Aorta (tissue), 5 donors: ENCODE results near the gene CAVIN2. TPM values are rescaled to one million over a fixed set of nuclear protein-coding genes. Genes with fewer than 3 reads are reported as not detected.
A peak's percentile ranks its signal among the peaks of the same experiment; 100 is the strongest.

Source experiments
- ATAC-seq: fragments of 200-7000 bp; cut with Tn5 transposase; one replicate; pipeline ENCODE4 v1.9.1; 2022; ENCODE audit warnings: moderate library complexity; ENCODE audit not compliant: low FRiP score
- DNase-seq, 2 donors: peaks; one replicate each; pipeline ENCODE4 v3.0.0-alpha.2; 2020
- H3K27ac ChIP-seq, 2 donors: one replicate each; pipeline ENCODE4 v1.5.1; 2013; ENCODE audit warnings: low read length in 2 of 2, mild to moderate bottlenecking in 2 of 2, moderate library complexity in 2 of 2, control low read depth in 1 of 2, inconsistent platforms in 1 of 2, low read depth in 1 of 2
- H3K27me3 ChIP-seq, 2 donors: one replicate each; pipeline ENCODE4 v1.6.1; 2013; ENCODE audit warnings: control low read depth in 1 of 2, low read length in 1 of 2, mild to moderate bottlenecking in 1 of 2, moderate library complexity in 1 of 2; ENCODE audit not compliant: insufficient read depth in 2 of 2, control insufficient read depth in 1 of 2
- H3K36me3 ChIP-seq, 2 donors: one replicate each; pipeline ENCODE4 v1.6.1; 2013; ENCODE audit warnings: control low read depth in 1 of 2, low read length in 1 of 2, mild to moderate bottlenecking in 1 of 2; ENCODE audit not compliant: insufficient read depth in 2 of 2, control insufficient read depth in 1 of 2
- H3K4me1 ChIP-seq, 2 donors: one replicate each; pipeline ENCODE4 v1.6.1; 2013; ENCODE audit warnings: low read length in 2 of 2, control low read depth in 1 of 2, mild to moderate bottlenecking in 1 of 2, moderate library complexity in 1 of 2; ENCODE audit not compliant: insufficient read depth in 2 of 2, control insufficient read depth in 1 of 2
- H3K4me3 ChIP-seq, 2 donors: one replicate each; pipeline ENCODE4 v1.5.1; 2013; ENCODE audit warnings: low read length in 2 of 2, control low read depth in 1 of 2, mild to moderate bottlenecking in 1 of 2
- H3K9me3 ChIP-seq: one replicate; pipeline ENCODE4 v1.6.1; 2013; ENCODE audit warnings: mild to moderate bottlenecking, low read length; ENCODE audit not compliant: control insufficient read depth
- WGBS, 2 donors: extraction: QIAGEN DNeasy Blood & Tissue Kit; methylation state at CpG; one replicate each; pipeline ENCODE4 v1.1.7; 2013; 5-methylcytosine and 5-hydroxymethylcytosine counted together
- intact Hi-C, 2 donors: fragments of 100-400 bp; cut with DNase I; formaldehyde crosslinking; loops; one replicate each; pipeline versions ENCODE4 v1.14.2 to v1.15.0; 2022
- polyA plus RNA-seq, 2 donors: library from polyadenylated mRNA; stranded (reverse); fragments of 200-250 nt; gene quantifications; one replicate each; pipeline ENCODE4 v1.2.3, GENCODE V29; 2013
- total RNA-seq, 2 donors: library from RNA; stranded (reverse); fragmentation: NEBNext Ultra II Directional; extraction: Animal tissue kit (Norgen Biotek cat#: 25700); gene quantifications; one replicate each; pipeline ENCODE4 v1.2.1, GENCODE V29; 2021
- donor health status: healthy with polysubstance abuse.
- donor health status: Bipolar disorder and iron deficiency.
- donor health status: DM: no; HTN: no; CAD: no.
- donor health status: DM: no; HTN: no; CAD: no.
- donor health status: DM: yes; HTN: yes; CAD: no.

CAVIN2 gene
- total and polyA plus RNA-seq, 4 donors, result 3.0 to 37.8 (median 14.5) TPM

DNA sequence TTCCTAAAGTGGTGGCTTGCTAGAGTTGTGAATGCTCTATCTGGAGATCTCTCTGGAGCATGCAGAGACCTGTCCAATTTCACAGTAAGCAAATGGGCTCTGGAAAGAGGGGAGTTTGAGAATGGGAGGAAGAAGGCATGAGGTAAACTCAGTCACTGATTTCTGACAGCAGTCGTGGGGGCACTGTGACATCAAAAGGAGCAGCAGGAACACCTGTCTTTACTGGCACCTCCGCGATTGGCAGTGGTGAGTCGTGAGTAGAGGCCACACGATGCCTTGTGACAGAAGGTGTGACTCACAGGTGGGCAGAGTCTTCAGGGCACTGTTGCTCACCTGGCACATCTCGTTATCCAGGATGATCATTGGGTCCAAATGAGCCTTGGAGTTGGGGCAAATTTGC lies 38.8 kb upstream of the CAVIN2 start:
- intact Hi-C loops, result no loop called here
- WGBS, 2 donors, result 93 to 99% methylated on average over 6 of the region's 6 CpGs
- no peak for DNase-seq
- no peak for ATAC-seq
- no peaks in the 10 kb centered on the region for H3K9me3 ChIP-seq
- no peaks in the 10 kb centered on the region for H3K36me3 ChIP-seq
- no peaks in the 10 kb centered on the region for H3K27me3 ChIP-seq
- H3K27ac ChIP-seq, result no peak overlapping the region
- H3K4me3 ChIP-seq, result no peak overlapping the region
- H3K4me1 ChIP-seq, result no peaks in the 10 kb centered on the region

DNA sequence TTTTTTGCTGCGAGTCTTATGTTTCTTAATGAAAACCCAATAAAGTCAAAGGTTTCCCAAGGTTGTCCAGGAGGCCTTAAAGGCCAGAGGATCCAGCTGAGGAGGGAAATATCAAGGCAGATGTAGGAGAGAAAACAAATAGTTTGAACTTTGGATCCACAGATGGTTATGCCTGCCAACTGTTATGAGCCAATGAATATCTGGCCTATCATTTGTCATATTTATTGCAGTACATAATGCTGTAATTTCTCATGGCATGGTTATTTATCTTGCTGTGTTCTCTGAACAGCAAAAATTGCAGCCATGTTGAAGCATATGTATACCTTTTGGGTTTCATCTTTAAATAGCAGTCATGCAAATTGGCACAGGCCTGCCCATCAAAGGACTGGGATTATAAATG lies 38.2 kb upstream of the CAVIN2 start:
- DNase-seq (no peak), ATAC-seq (no peak)
- no peaks in the 10 kb centered on the region for H3K27me3 ChIP-seq
- H3K27ac ChIP-seq, result no peak overlapping the region
- no peaks in the 10 kb centered on the region for H3K9me3 ChIP-seq
- 73 to 79% methylated on average over 1 of the region's 1 CpG for WGBS, 2 donors
- intact Hi-C loops, result no loop called here
- H3K4me3 ChIP-seq, result no peak overlapping the region
- no peaks in the 10 kb centered on the region for H3K4me1 ChIP-seq
- no peaks in the 10 kb centered on the region for H3K36me3 ChIP-seq

DNA sequence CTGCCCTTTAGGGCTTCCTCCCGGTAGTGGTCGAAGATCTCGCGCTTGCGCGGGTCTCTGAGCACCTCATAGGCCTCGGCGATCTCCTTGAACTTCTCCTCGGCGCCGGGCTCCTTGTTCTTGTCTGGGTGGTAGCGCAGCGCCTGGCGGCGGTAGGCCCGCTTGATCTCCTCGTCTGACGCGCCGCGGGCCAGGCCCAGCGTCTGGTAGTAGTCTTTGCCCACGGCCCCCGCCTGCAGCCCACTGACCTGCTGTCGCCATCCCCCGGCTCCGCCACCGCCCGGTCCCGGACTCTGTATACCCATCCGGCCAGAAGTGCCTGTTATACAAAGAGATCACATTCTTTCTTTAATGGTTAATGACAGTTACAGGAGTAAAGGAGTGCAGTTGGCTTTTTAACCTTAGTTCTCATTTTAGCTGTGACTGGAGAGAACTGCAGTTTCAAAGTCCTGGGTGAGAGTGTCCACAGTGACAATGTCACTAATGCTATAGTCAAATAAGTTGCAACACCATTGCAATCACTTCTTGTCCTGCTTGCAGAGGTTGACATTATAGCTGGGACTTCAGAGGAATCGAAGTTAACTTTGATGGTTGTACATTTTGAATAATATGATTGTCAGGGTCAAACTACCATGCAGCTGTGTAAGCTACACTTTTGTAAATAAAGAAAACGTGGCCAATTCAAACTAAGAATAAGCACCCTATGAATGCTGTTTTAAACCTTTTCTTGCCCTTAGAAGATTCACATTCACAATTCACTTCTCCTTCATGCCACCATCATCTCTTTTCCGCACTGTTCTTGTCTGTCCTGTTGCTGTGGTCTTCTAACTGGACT lies 35.3 kb upstream of the CAVIN2 start:
- no peak for ATAC-seq
- WGBS, 2 donors, result 96 to 97% methylated on average over 34 of the region's 34 CpGs

DNA sequence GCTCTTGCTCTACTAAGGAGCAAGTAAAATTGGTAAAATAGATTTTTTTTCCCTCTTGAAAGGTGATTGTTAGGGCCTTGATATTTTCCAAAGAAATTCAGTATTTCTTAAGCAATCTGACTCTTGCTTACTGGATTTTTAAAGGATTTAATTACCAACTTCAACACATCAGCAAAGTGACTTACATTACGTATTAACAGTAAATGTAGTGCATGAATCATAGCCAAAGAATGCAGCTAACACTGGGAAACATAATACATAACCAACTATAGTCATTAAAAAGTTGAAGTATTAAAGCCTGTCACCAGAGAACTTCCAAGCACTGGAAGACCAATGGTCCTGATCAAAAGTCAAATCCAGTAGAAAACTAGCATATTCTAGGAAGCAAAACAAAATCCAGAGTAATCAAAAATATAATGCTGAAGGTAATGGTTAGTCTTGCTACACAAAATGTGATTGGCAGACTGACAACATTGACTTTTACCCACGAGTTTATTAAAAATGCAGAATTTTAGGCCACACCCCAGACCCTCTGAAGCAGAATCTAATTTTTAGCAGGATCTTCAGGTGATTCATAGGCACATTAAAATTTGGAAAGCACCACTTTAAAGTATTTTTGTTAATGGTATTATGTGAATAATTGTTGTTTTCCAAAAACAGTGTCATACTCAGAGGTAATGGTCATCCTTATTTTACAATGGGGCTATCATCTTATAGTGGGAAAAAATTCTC lies 31.8 kb upstream of the CAVIN2 start:
- ATAC-seq (no peak), DNase-seq (no peak)
- intact Hi-C loops, result no loop called here
- Histone ChIP-seq H3K9me3 (no peaks in the 10 kb centered on the region), H3K27me3 (no peaks in the 10 kb centered on the region), H3K27ac (peak overlapping the region in 1 of 2 donors; percentile 38), H3K4me3 (no peak overlapping the region), H3K36me3 (no peaks in the 10 kb centered on the region), H3K4me1 (no peaks in the 10 kb centered on the region)
- WGBS, 2 donors, result 16 to 19% methylated on average over 2 of the region's 2 CpGs

More for the DNA sequence above, 35.3 kb upstream of the CAVIN2 start:
- Histone ChIP-seq H3K9me3 (no peaks in the 10 kb centered on the region), H3K27me3 (no peaks in the 10 kb centered on the region), H3K4me1 (no peaks in the 10 kb centered on the region), H3K4me3 (no peak overlapping the region), H3K36me3 (no peaks in the 10 kb centered on the region), H3K27ac (no peak overlapping the region)
- intact Hi-C loops, result no loop called here
- peak in 1 of 2 donors; percentile 71 for DNase-seq

DNA sequence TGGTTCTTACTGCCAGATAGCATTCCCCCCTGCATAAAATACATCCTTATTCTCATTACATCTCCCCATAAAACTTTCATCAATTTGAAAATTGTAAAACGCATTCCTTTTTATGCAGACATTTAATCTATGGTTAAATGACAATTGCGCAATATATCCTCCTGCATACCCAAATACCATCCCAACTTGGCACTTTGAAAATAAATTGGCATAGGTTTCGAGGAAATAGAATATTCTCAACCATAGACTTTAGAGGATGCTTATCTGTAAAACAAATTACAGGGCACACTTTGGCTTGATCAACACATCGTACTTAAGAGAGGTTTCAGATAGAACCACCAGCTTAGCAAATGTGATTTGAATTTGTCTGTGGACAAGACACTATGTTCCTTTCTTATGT lies 31.0 kb upstream of the CAVIN2 start:
- intact Hi-C loops, result no loop called here
- no peaks in the 10 kb centered on the region for H3K36me3 ChIP-seq
- ATAC-seq (no peak), DNase-seq (no peak)
- H3K4me1 ChIP-seq, result no peaks in the 10 kb centered on the region
- H3K27ac ChIP-seq, result no peak overlapping the region
- no peaks in the 10 kb centered on the region for H3K9me3 ChIP-seq
- H3K27me3 ChIP-seq, result no peaks in the 10 kb centered on the region
- H3K4me3 ChIP-seq, result no peak overlapping the region
- WGBS, 2 donors, result 89 to 91% methylated on average over 4 of the region's 4 CpGs

DNA sequence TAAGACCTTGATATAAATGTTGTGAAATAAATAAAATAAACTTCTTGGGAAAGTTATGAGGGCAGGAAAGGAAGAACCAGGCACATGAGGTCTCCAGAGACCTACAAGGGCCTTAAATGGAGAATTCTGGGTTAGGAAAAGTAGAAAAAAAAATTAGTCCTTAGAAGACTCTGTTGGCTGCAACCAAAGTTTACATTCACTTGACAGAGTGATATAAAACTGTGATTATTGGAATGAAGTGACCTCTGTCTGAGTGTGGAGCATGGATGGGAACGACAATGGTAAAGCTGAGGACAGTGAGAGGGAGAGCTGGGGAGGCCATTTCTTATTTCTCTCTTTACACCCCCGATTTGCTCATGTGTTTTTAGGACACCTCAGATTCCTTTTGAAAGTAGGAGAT lies 29.0 kb upstream of the CAVIN2 start:
- intact Hi-C loops, result no loop called here
- H3K4me1 ChIP-seq, result no peaks in the 10 kb centered on the region
- DNase-seq (no peak), ATAC-seq (no peak)
- WGBS, 2 donors, result 65 to 70% methylated on average over 2 of the region's 2 CpGs
- H3K27ac ChIP-seq, result no peak overlapping the region
- no peaks in the 10 kb centered on the region for H3K27me3 ChIP-seq
- H3K9me3 ChIP-seq, result no peaks in the 10 kb centered on the region
- H3K4me3 ChIP-seq, result no peak overlapping the region
- no peaks in the 10 kb centered on the region for H3K36me3 ChIP-seq

DNA sequence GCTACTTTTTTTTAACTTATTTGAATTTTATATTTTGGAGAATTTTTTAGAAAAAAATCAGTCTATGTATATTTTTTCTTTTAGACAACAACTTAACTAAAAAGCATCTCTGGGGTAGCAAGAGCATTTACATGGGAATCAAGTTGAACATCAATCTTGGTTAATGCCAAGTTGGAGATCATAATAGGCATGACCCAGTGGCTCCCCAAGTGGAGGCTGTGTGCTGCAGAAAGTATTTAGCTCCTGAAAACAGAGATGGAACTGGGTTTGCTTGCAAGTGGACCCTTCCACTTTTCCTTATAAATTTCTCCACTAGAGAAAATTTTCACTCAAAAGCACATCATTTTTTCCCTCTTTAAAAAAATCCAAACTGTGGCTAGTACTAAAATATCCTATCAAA lies 23.9 kb upstream of the CAVIN2 start:
- H3K4me1 ChIP-seq, result peaks cover 5 to 11% of the 10 kb centered on the region in 2 donors

DNA sequence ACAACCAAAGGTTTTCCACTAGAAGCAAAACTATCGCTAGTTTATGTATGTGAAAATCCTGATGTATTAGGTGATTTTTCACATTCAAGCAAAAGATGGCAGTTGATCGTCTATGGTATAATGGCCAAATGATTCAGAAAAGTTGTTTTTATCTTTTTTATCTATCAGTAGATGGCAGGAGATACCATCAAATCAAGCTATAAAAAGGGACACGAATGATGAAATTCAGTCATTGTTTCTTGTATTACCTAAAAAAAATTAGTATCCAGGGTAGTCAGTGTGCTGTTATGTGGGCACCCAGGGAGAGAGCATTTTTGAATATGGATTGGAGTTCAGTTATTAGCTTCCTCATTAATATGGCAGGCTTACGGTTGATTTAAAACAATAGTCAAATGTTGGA lies 22.9 kb upstream of the CAVIN2 start:
- H3K27me3 ChIP-seq, result no peaks in the 10 kb centered on the region
- 89% methylated on average over 4 of the region's 4 CpGs for WGBS, 2 donors
- no peak for DNase-seq
- no peaks in the 10 kb centered on the region for H3K36me3 ChIP-seq
- H3K4me1 ChIP-seq, result peaks cover 5 to 11% of the 10 kb centered on the region in 2 donors
- intact Hi-C loops, result no loop called here
- no peak overlapping the region for H3K27ac ChIP-seq
- H3K4me3 ChIP-seq, result no peak overlapping the region
- ATAC-seq, result no peak
- peaks cover 2% of the 10 kb centered on the region for H3K9me3 ChIP-seq

More for the DNA sequence above, 23.9 kb upstream of the CAVIN2 start:
- peaks cover 2% of the 10 kb centered on the region for H3K9me3 ChIP-seq
- DNase-seq (no peak), ATAC-seq (no peak)
- H3K4me3 ChIP-seq, result no peak overlapping the region
- H3K36me3 ChIP-seq, result no peaks in the 10 kb centered on the region
- H3K27me3 ChIP-seq, result no peaks in the 10 kb centered on the region
- no peak overlapping the region for H3K27ac ChIP-seq
- intact Hi-C loops, result no loop called here

GRCh38 chr2:191869178-191869577 lies 22.3 kb upstream of the CAVIN2 start:
- no peaks in the 10 kb centered on the region for H3K36me3 ChIP-seq
- no peak for DNase-seq
- peaks cover 5 to 11% of the 10 kb centered on the region in 2 donors for H3K4me1 ChIP-seq
- no peak overlapping the region for H3K27ac ChIP-seq
- H3K9me3 ChIP-seq, result peaks cover 2% of the 10 kb centered on the region
- H3K4me3 ChIP-seq, result no peak overlapping the region
- 61 to 66% methylated on average over 6 of the region's 6 CpGs for WGBS, 2 donors
- no peaks in the 10 kb centered on the region for H3K27me3 ChIP-seq
- intact Hi-C loops, result no loop called here
- ATAC-seq, result no peak
